ENCODE data around the gene PLEKHM2. TPM values are rescaled to one million over a fixed set of nuclear protein-coding genes. Genes with fewer than 3 reads are reported as not detected.

PLEKHM2 gene
- total RNA-seq, 1 donor from 2014 or later = 16.7 TPM

DNA sequence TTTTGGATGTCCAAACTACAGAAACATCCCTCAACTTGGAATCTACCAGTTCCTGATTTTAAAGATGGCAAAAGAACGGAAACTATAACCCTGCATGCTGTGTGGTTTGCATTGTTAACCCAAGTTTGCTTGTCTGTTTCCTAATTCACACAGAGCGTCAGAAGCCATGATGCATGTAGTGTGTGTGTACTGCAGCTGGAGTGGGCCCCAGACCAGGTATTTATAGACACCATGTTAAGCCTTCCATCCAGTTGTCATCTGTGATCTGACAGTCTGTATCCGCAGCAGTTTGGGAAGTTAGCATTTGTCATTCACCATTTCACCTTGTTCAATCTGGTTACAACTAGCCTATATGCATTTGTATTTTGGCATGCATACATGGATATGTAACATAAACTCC, 27.7 kb upstream of the PLEKHM2 start:
- peaks cover 4% of the 10 kb centered on the region for H4K20me1 ChIP-seq (ENCODE audit: low read depth)
- H3K27ac Mint-ChIP-seq = no peak overlapping the region
- no peak overlapping the region for H3K4me2 ChIP-seq
- no peaks in the 10 kb centered on the region for H3F3A ChIP-seq (ENCODE audit: low read depth)
- peaks cover 15% of the 10 kb centered on the region for H3K36me3 ChIP-seq
- H3K4me1 Mint-ChIP-seq = no peaks in the 10 kb centered on the region
- H3K4me1 ChIP-seq = no peaks in the 10 kb centered on the region
- no peak for TF ChIP-seq EZH2phosphoT487 (IDR thresholded peaks at IDR 0.05)
- no peak for TF ChIP-seq EZH2 (IDR thresholded peaks at IDR 0.05)
- H3K79me2 ChIP-seq (ENCODE audit: low read depth) = no peaks in the 10 kb centered on the region
- H3K9me3 Mint-ChIP-seq = no peaks in the 10 kb centered on the region
- no peak for DNase-seq (ENCODE audit: low spot score)
- no peak overlapping the region for H3K27ac ChIP-seq
- H2AFZ ChIP-seq (replicated peaks) = no peak overlapping the region
- no peak overlapping the region for H3K9ac ChIP-seq
- no peaks in the 10 kb centered on the region for H3K27me3 ChIP-seq
- no peak overlapping the region for H3K4me3 ChIP-seq
- no peaks in the 10 kb centered on the region for H3K9me3 ChIP-seq (ENCODE audit: low read depth)
- H3K27me3 Mint-ChIP-seq (ENCODE audit: insufficient read depth, low read depth) = no peaks in the 10 kb centered on the region
- H3K36me3 Mint-ChIP-seq = peaks cover 38% of the 10 kb centered on the region
- no peak overlapping the region for H3K4me3 Mint-ChIP-seq

DNA sequence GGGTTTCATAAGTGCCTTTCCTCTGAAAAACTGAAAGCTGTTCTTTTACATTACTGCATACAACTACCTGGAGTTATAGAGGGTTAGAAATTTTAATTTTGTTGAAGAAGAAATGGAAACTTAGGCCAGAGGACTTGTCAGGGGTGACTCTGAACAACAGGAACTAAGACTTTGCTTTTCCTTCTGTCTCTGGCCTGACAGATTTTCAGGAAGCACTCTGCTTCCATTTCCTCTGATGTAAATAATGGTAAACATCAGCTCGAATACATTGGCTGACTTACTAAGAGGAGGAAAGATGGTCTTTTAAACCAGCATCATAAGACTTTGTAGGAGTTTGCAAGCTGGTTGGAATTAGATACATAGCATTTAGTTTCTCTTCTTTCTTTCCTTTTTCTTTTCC, 27.1 kb upstream of the PLEKHM2 start:
- peaks cover 39% of the 10 kb centered on the region for H3K36me3 Mint-ChIP-seq
- H3K9me3 ChIP-seq (ENCODE audit: low read depth) = no peaks in the 10 kb centered on the region
- H3K4me1 Mint-ChIP-seq = no peaks in the 10 kb centered on the region
- no peaks in the 10 kb centered on the region for H3K27me3 ChIP-seq
- H3K4me2 ChIP-seq = no peak overlapping the region
- DNase-seq (ENCODE audit: low spot score) = no peak
- H3F3A ChIP-seq (ENCODE audit: low read depth) = no peaks in the 10 kb centered on the region
- no peak for TF ChIP-seq EZH2phosphoT487 (IDR thresholded peaks at IDR 0.05)
- H3K9ac ChIP-seq = no peak overlapping the region
- H3K4me3 ChIP-seq = no peak overlapping the region
- H3K27me3 Mint-ChIP-seq (ENCODE audit: insufficient read depth, low read depth) = no peaks in the 10 kb centered on the region
- peaks cover 4% of the 10 kb centered on the region for H4K20me1 ChIP-seq (ENCODE audit: low read depth)
- no peak overlapping the region for H3K27ac Mint-ChIP-seq
- H2AFZ ChIP-seq (replicated peaks) = no peak overlapping the region
- no peak overlapping the region for H3K4me3 Mint-ChIP-seq
- no peaks in the 10 kb centered on the region for H3K9me3 Mint-ChIP-seq
- H3K4me1 ChIP-seq = no peaks in the 10 kb centered on the region
- H3K79me2 ChIP-seq (ENCODE audit: low read depth) = no peaks in the 10 kb centered on the region
- peaks cover 15% of the 10 kb centered on the region for H3K36me3 ChIP-seq
- no peak overlapping the region for H3K27ac ChIP-seq

- Histone ChIP-seq H4K20me1 (ENCODE audit: low read depth) (peaks cover 4% of the 10 kb centered on the region), H3K9ac (no peak overlapping the region), H3K79me2 (ENCODE audit: low read depth) (no peaks in the 10 kb centered on the region), H3F3A (ENCODE audit: low read depth) (no peaks in the 10 kb centered on the region), H3K27me3 (no peaks in the 10 kb centered on the region), H3K4me2 (no peak overlapping the region), H3K27ac (no peak overlapping the region), H2AFZ (replicated peaks) (no peak overlapping the region), H3K36me3 (peaks cover 11% of the 10 kb centered on the region), H3K9me3 (ENCODE audit: low read depth) (no peaks in the 10 kb centered on the region), H3K4me1 (no peaks in the 10 kb centered on the region), H3K4me3 (no peak overlapping the region)
- no peak overlapping the region for H3K27ac Mint-ChIP-seq
- H3K4me3 Mint-ChIP-seq = no peak overlapping the region
- H3K9me3 Mint-ChIP-seq = no peaks in the 10 kb centered on the region
- H3K36me3 Mint-ChIP-seq = peaks cover 40% of the 10 kb centered on the region
- no peaks in the 10 kb centered on the region for H3K4me1 Mint-ChIP-seq
- TF ChIP-seq EZH2 (IDR thresholded peaks at IDR 0.05) (no peak), EZH2phosphoT487 (IDR thresholded peaks at IDR 0.05) (no peak)
- TF ChIP-seq, protein P1, sequence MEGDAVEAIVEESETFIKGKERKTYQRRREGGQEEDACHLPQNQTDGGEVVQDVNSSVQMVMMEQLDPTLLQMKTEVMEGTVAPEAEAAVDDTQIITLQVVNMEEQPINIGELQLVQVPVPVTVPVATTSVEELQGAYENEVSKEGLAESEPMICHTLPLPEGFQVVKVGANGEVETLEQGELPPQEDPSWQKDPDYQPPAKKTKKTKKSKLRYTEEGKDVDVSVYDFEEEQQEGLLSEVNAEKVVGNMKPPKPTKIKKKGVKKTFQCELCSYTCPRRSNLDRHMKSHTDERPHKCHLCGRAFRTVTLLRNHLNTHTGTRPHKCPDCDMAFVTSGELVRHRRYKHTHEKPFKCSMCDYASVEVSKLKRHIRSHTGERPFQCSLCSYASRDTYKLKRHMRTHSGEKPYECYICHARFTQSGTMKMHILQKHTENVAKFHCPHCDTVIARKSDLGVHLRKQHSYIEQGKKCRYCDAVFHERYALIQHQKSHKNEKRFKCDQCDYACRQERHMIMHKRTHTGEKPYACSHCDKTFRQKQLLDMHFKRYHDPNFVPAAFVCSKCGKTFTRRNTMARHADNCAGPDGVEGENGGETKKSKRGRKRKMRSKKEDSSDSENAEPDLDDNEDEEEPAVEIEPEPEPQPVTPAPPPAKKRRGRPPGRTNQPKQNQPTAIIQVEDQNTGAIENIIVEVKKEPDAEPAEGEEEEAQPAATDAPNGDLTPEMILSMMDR (IDR thresholded peaks at IDR 0.05) = no peak
- no peaks in the 10 kb centered on the region for H3K27me3 Mint-ChIP-seq (ENCODE audit: insufficient read depth, low read depth)
- no peak for DNase-seq (ENCODE audit: low spot score)
Measured at GRCh38 chr1:15660151-15660550, 24.0 kb upstream of the PLEKHM2 start.

DNA sequence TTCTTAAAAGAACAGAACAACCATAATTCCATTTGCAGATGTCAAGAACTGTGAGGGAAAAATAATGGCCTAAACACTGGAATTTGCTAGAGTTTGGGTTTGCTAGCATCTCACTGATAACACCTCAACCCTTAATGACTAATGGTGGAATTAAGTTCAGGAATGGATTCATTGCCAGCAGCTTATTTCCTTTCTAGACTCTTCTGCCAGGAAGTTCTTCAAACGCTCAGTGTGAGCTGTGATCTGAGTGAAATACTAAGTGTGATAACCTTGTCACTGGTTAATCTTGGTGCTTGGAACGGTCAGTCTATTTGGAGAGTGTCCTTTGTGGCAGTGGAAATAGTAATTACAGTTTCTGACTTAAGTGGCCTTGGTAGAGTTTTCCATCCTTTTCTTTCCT, 21.6 kb upstream of the PLEKHM2 start:
- no peak overlapping the region for H3K9ac ChIP-seq
- no peak overlapping the region for H3K4me3 ChIP-seq
- H3F3A ChIP-seq (ENCODE audit: low read depth) = no peaks in the 10 kb centered on the region
- no peak overlapping the region for H3K4me3 Mint-ChIP-seq
- H2AFZ ChIP-seq (replicated peaks) = no peak overlapping the region
- H3K27ac Mint-ChIP-seq = no peak overlapping the region
- peaks cover 33% of the 10 kb centered on the region for H3K36me3 Mint-ChIP-seq
- no peaks in the 10 kb centered on the region for H3K27me3 ChIP-seq
- no peaks in the 10 kb centered on the region for H3K4me1 Mint-ChIP-seq
- H3K4me2 ChIP-seq = no peak overlapping the region
- H3K27ac ChIP-seq = no peak overlapping the region
- TF ChIP-seq EZH2 (IDR thresholded peaks at IDR 0.05) (no peak), EZH2phosphoT487 (IDR thresholded peaks at IDR 0.05) (no peak)
- TF ChIP-seq, protein P1 (IDR thresholded peaks at IDR 0.05) = no peak
- H3K9me3 Mint-ChIP-seq = no peaks in the 10 kb centered on the region
- H3K4me1 ChIP-seq = no peaks in the 10 kb centered on the region
- no peaks in the 10 kb centered on the region for H3K27me3 Mint-ChIP-seq (ENCODE audit: insufficient read depth, low read depth)
- H4K20me1 ChIP-seq (ENCODE audit: low read depth) = peaks cover 4% of the 10 kb centered on the region
- DNase-seq (ENCODE audit: low spot score) = no peak
- no peaks in the 10 kb centered on the region for H3K9me3 ChIP-seq (ENCODE audit: low read depth)
- H3K79me2 ChIP-seq (ENCODE audit: low read depth) = no peaks in the 10 kb centered on the region
- peaks cover 11% of the 10 kb centered on the region for H3K36me3 ChIP-seq
